ENCODE measurements around the gene ETDA.
"Not testable (repeated sequence)": the region's sequence is repeated elsewhere in the genome, so short reads cannot be mapped to it uniquely, and the experiment has no call there.

Gene ETDA

DNA sequence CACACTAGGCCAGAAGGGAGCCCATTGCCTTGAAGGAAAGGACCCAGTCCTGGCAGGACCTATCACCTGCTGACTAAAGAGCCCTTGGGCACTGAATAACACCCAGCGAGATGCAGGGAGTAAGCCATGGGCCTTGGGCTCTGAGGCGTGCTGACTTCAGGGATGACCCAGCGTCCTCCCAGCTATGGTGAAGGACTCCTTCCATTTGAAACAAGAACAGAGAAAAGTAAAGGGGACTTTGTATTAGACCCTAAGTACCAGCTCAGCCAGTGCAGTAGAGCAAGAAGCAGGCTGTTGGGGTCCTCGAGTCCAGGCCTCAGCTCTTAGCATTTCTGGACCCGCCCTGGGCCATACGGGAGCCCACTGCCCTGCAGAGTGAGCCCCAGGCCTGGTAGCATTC, 5.1 kb downstream of the ETDA start:
- H4K20me1 ChIP-seq (ENCODE audit: control insufficient read depth, insufficient read depth, low read depth, low read length), result no peaks in the 10 kb centered on the region
- no peaks in the 10 kb centered on the region for H3K36me3 ChIP-seq (ENCODE audit: control insufficient read depth, low read length)
- no peaks in the 10 kb centered on the region for H3F3A ChIP-seq (ENCODE audit: control insufficient read depth, insufficient read depth)
- no peaks in the 10 kb centered on the region for H3K27me3 ChIP-seq (ENCODE audit: control insufficient read depth, low read length)
- H3K9me3 ChIP-seq (ENCODE audit: control insufficient read depth, insufficient read depth, low read length), result no peaks in the 10 kb centered on the region
- no peak overlapping the region for H3K27ac ChIP-seq (ENCODE audit: low read depth, low read length)
- no peaks in the 10 kb centered on the region for H3K4me1 ChIP-seq (ENCODE audit: control insufficient read depth, low read length)
- no peak for TF ChIP-seq EZH2phosphoT487 (IDR thresholded peaks at IDR 0.05; ENCODE audit: borderline replicate concordance, low read length)
- TF ChIP-seq, protein P1, sequence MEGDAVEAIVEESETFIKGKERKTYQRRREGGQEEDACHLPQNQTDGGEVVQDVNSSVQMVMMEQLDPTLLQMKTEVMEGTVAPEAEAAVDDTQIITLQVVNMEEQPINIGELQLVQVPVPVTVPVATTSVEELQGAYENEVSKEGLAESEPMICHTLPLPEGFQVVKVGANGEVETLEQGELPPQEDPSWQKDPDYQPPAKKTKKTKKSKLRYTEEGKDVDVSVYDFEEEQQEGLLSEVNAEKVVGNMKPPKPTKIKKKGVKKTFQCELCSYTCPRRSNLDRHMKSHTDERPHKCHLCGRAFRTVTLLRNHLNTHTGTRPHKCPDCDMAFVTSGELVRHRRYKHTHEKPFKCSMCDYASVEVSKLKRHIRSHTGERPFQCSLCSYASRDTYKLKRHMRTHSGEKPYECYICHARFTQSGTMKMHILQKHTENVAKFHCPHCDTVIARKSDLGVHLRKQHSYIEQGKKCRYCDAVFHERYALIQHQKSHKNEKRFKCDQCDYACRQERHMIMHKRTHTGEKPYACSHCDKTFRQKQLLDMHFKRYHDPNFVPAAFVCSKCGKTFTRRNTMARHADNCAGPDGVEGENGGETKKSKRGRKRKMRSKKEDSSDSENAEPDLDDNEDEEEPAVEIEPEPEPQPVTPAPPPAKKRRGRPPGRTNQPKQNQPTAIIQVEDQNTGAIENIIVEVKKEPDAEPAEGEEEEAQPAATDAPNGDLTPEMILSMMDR (IDR thresholded peaks at IDR 0.05; ENCODE audit: low read depth, low read length, poor library complexity, severe bottlenecking), result no peak
- no peak overlapping the region for H3K4me2 ChIP-seq (ENCODE audit: low read length)
- no peaks in the 10 kb centered on the region for H3K79me2 ChIP-seq (ENCODE audit: control insufficient read depth, low read length)
- no peaks in the 10 kb centered on the region for H3K9me2 ChIP-seq (replicated peaks; ENCODE audit: control insufficient read depth, low read length)
- no peak overlapping the region for H3K4me3 ChIP-seq (ENCODE audit: low read length)

DNA sequence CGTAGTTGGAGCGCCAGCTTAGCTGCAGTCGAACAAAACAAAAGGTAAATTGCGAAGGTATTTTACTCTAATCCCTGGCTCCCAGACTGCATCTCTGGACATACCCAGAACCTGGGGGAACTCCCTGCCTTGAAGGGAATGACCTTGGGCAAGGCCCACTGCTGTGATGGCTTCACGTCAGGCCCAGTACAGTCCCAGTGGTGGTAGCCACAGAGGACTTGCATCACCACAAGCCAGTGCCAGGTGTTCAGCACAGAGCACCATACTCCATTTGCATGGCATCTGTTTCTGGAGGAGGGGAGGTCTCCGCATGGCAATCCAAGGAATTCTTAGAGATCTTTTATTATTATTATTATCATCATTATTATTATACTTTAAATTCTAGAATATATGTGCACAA, 5.6 kb downstream of the ETDA start:
- H3F3A ChIP-seq (ENCODE audit: control insufficient read depth, insufficient read depth), result no peaks in the 10 kb centered on the region
- H3K4me2 ChIP-seq (ENCODE audit: low read length), result no peak overlapping the region
- TF ChIP-seq EZH2phosphoT487 (IDR thresholded peaks at IDR 0.05; ENCODE audit: borderline replicate concordance, low read length), result no peak
- TF ChIP-seq, protein P1 (IDR thresholded peaks at IDR 0.05; ENCODE audit: low read depth, low read length, poor library complexity, severe bottlenecking), result no peak
- no peaks in the 10 kb centered on the region for H3K36me3 ChIP-seq (ENCODE audit: control insufficient read depth, low read length)
- no peaks in the 10 kb centered on the region for H3K79me2 ChIP-seq (ENCODE audit: control insufficient read depth, low read length)
- H3K4me1 ChIP-seq (ENCODE audit: control insufficient read depth, low read length), result no peaks in the 10 kb centered on the region
- no peaks in the 10 kb centered on the region for H3K9me3 ChIP-seq (ENCODE audit: control insufficient read depth, insufficient read depth, low read length)
- H3K4me3 ChIP-seq (ENCODE audit: low read length), result no peak overlapping the region
- H3K9me2 ChIP-seq (replicated peaks; ENCODE audit: control insufficient read depth, low read length), result no peaks in the 10 kb centered on the region
- H3K27me3 ChIP-seq (ENCODE audit: control insufficient read depth, low read length), result no peaks in the 10 kb centered on the region
- H3K27ac ChIP-seq (ENCODE audit: low read depth, low read length), result no peak overlapping the region
- no peaks in the 10 kb centered on the region for H4K20me1 ChIP-seq (ENCODE audit: control insufficient read depth, insufficient read depth, low read depth, low read length)

DNA sequence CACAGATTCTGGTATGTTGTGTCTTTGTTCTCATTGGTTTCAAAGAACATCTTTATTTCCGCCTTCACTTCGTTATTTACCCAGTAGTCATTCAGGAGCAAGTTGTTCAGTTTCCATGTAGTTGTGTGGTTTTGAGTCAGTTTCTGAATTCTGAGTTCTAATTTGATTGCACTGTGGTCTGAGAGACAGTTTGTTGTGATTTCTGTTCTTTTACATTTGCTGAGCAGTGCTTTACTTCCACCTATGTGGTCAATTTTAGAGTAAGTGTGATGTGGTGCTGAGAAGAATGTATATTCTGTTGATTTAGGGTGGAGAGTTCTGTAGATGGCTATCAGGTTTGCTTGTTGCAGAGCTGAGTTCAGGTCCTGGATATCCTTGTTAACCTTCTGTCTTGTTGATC, 9.1 kb downstream of the ETDA start:
- not testable (repeated sequence) for H3K27me3 ChIP-seq (ENCODE audit: control insufficient read depth, low read length); H3K4me2 ChIP-seq (ENCODE audit: low read length); H3K9me3 ChIP-seq (ENCODE audit: control insufficient read depth, insufficient read depth, low read length); H3K27ac ChIP-seq (ENCODE audit: low read depth, low read length); H3K4me1 ChIP-seq (ENCODE audit: control insufficient read depth, low read length); H3F3A ChIP-seq (ENCODE audit: control insufficient read depth, insufficient read depth); H3K79me2 ChIP-seq (ENCODE audit: control insufficient read depth, low read length); H3K4me3 ChIP-seq (ENCODE audit: low read length); H4K20me1 ChIP-seq (ENCODE audit: control insufficient read depth, insufficient read depth, low read depth, low read length); H3K36me3 ChIP-seq (ENCODE audit: control insufficient read depth, low read length); H3K9me2 ChIP-seq (replicated peaks; ENCODE audit: control insufficient read depth, low read length)

DNA sequence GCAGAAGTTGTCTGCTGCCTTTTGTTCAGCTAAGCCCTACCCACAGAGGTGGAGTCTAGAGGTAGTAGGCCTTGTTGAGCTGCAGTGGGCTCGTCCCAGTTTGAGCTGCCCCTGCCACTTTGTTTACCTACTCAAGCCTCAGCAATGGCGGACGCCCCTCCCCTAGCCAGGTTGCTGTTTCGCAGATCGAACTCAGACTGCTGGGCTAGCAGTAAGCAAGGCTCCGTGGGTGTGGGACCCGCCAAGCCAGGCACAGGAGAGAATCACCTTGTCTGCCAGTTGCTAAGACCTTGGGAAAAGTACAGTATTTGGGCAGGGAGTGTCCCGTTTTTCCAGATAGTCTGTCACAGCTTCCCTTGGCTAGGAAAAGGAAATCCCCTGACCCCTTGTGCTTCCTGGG, 11.5 kb downstream of the ETDA start:
- H3K9me3 ChIP-seq (ENCODE audit: control insufficient read depth, insufficient read depth, low read length); H4K20me1 ChIP-seq (ENCODE audit: control insufficient read depth, insufficient read depth, low read depth, low read length); H3K4me3 ChIP-seq (ENCODE audit: low read length); H3K4me2 ChIP-seq (ENCODE audit: low read length); H3F3A ChIP-seq (ENCODE audit: control insufficient read depth, insufficient read depth); H3K27me3 ChIP-seq (ENCODE audit: control insufficient read depth, low read length); H3K36me3 ChIP-seq (ENCODE audit: control insufficient read depth, low read length); H3K27ac ChIP-seq (ENCODE audit: low read depth, low read length); H3K79me2 ChIP-seq (ENCODE audit: control insufficient read depth, low read length); H3K9me2 ChIP-seq (replicated peaks; ENCODE audit: control insufficient read depth, low read length); H3K4me1 ChIP-seq (ENCODE audit: control insufficient read depth, low read length): not testable (repeated sequence)
